GM12874 (cell line): ENCODE data around the gene FASLG.

ENCODE experiments used
- CTCF ChIP-seq: IDR thresholded peaks from 2 replicates; pipeline ENCODE4 v1.5.1; 2011; ENCODE audit warnings: low read depth, mild to moderate bottlenecking, control low read depth, low read length, moderate library complexity; ENCODE audit not compliant: insufficient read depth

Gene FASLG

GRCh38 chr1:172646653-172647052 is 12.2 kb upstream of the FASLG start:
- TF ChIP-seq CTCF, result no peak

GRCh38 chr1:172647110-172647564 is 11.8 kb upstream of the FASLG start:
- TF ChIP-seq CTCF, result no peak

GRCh38 chr1:172647987-172648386 is 10.9 kb upstream of the FASLG start:
- no peak for TF ChIP-seq CTCF

GRCh38 chr1:172650474-172651193 is 8.3 kb upstream of the FASLG start:
- no peak for TF ChIP-seq CTCF

- no peak for TF ChIP-seq CTCF
Observed at GRCh38 chr1:172653015-172653709, 5.7 kb upstream of the FASLG start.

- TF ChIP-seq CTCF, result no peak
Observed at GRCh38 chr1:172654535-172654934, 4.4 kb upstream of the FASLG start.

GRCh38 chr1:172656576-172656975 is 2.3 kb upstream of the FASLG start:
- no peak for TF ChIP-seq CTCF
